H1 (cell line): ENCODE results near the gene NDUFA13. TPM values are rescaled to one million over a fixed set of nuclear protein-coding genes. Genes with fewer than 3 reads are reported as not detected.

Experiments used
- ASH2L ChIP-seq: fragments of 200-600, 300-600 bp; sonication (generic); IDR thresholded peaks from one replicate; pipeline ENCODE4 v1.7.1; 2017; ENCODE audit warnings: low read length
- BRCA1 ChIP-seq: IDR thresholded peaks from 2 replicates; pipeline ENCODE4 v1.6.1; 2012; ENCODE audit warnings: low read depth, low read length, improper control_type of control experiment
- CHD2 ChIP-seq: IDR thresholded peaks from 2 replicates; pipeline ENCODE4 v1.6.1; 2012; ENCODE audit warnings: low read length, improper control_type of control experiment
- CREB1 ChIP-seq: IDR thresholded peaks from 2 replicates; pipeline ENCODE4 v1.6.1; 2012; ENCODE audit warnings: inconsistent platforms
- CTCF ChIP-seq, 3 experiments: IDR thresholded peaks; 1 replicate in 2 of 3; 2 replicates in 1 of 3; pipeline versions ENCODE4 v1.5.1 to v1.6.1; 2011; ENCODE audit warnings: low read length in 3 of 3, mild to moderate bottlenecking in 3 of 3, inconsistent platforms in 2 of 3, low read depth in 1 of 3, moderate library complexity in 1 of 3; ENCODE audit not compliant: insufficient read depth in 1 of 3; ENCODE audit errors: control extremely low read depth in 1 of 3
- EP300 ChIP-seq, 2 experiments: IDR thresholded peaks; 1 replicate in 1 of 2; 2 replicates in 1 of 2; pipeline ENCODE4 v1.6.1; 2011 to 2012; ENCODE audit warnings: low read depth in 2 of 2, low read length in 2 of 2, mild to moderate bottlenecking in 2 of 2, borderline replicate concordance in 1 of 2, inconsistent platforms in 1 of 2, moderate library complexity in 1 of 2
- FOSL1 ChIP-seq: IDR thresholded peaks from 2 replicates; pipeline ENCODE4 v1.6.1; 2011; ENCODE audit warnings: mild to moderate bottlenecking, low read depth, low read length, moderate library complexity; ENCODE audit not compliant: insufficient read depth
- GABPA ChIP-seq: IDR thresholded peaks from 2 replicates; pipeline ENCODE4 v1.6.1; 2011; ENCODE audit warnings: mild to moderate bottlenecking, low read length, moderate library complexity, borderline replicate concordance; ENCODE audit not compliant: insufficient read depth
- KDM4A ChIP-seq: IDR thresholded peaks from one replicate; pipeline ENCODE4 v1.7.1; 2012; ENCODE audit warnings: low read depth, mild to moderate bottlenecking, moderate library complexity, low read length, inconsistent platforms; ENCODE audit not compliant: severe bottlenecking
- PHF8 ChIP-seq: fragments of 200-600 bp; sonication (generic); conservative IDR thresholded peaks from 2 replicates; pipeline ENCODE4 v1.7.1; 2012; ENCODE audit warnings: low read depth, mild to moderate bottlenecking, inconsistent platforms, low read length, moderate library complexity
- POLR2A ChIP-seq, 2 experiments: IDR thresholded peaks; 1 replicate in 1 of 2; 2 replicates in 1 of 2; pipeline ENCODE4 v1.6.1; 2011; ENCODE audit warnings: low read depth in 2 of 2, low read length in 2 of 2, mild to moderate bottlenecking in 2 of 2; ENCODE audit errors: control extremely low read depth in 1 of 2
- RFX5 ChIP-seq: IDR thresholded peaks from 2 replicates; pipeline ENCODE4 v1.6.1; 2011; ENCODE audit warnings: low read depth, low read length, improper control_type of control experiment, borderline replicate concordance
- SAP30 ChIP-seq: fragments of 300-600 bp; sonication (generic); IDR thresholded peaks from 2 replicates; pipeline ENCODE4 v1.7.1; 2012; ENCODE audit warnings: low read length, moderate library complexity, mild to moderate bottlenecking, inconsistent platforms; ENCODE audit not compliant: insufficient read depth, insufficient replicate concordance
- SIX5 ChIP-seq: IDR thresholded peaks from 2 replicates; pipeline ENCODE4 v1.6.1; 2011; ENCODE audit warnings: mild to moderate bottlenecking, low read depth, low read length
- TAF1 ChIP-seq: IDR thresholded peaks from 2 replicates; pipeline ENCODE4 v1.6.1; 2011; ENCODE audit warnings: mild to moderate bottlenecking, low read depth, low read length
- TBP ChIP-seq: IDR thresholded peaks from 2 replicates; pipeline ENCODE4 v1.6.1; 2011; ENCODE audit warnings: low read depth, low read length, improper control_type of control experiment
- TEAD4 ChIP-seq: IDR thresholded peaks from 2 replicates; pipeline ENCODE4 v1.6.1; 2012; ENCODE audit warnings: low read depth, low read length, inconsistent platforms, mixed read lengths
- USF2 ChIP-seq: IDR thresholded peaks from 2 replicates; pipeline ENCODE4 v1.6.1; 2011; ENCODE audit warnings: low read length, improper control_type of control experiment
- YY1 ChIP-seq: IDR thresholded peaks from 2 replicates; pipeline ENCODE4 v1.6.1; 2011; ENCODE audit warnings: low read depth, mild to moderate bottlenecking, low read length
- polyA plus RNA-seq, 7 experiments: library from polyadenylated mRNA; depleted of rRNA in 3 of 7; stranded (reverse) in 5 of 7; unstranded in 2 of 7; fragments of >200 nt in 5 of 7; fragments of 200-250 nt in 2 of 7; gene quantifications; 1 replicate in 5 of 7; 2 replicates in 1 of 7; 4 replicates in 1 of 7; pipeline versions ENCODE4 v1.2.1 to v1.2.3, GENCODE V29; 2011 to 2013; ENCODE audit warnings: missing spikeins in 2 of 7, mixed read lengths in 2 of 7
- total RNA-seq: library from RNA; stranded (reverse); fragmentation: NEBNext Ultra II Directional; extraction: Animal tissue kit (Norgen Biotek cat#: 25700); gene quantifications from 2 replicates; pipeline ENCODE4 v1.2.1, GENCODE V29; 2021
- TF ChIP-seq, protein P1 (sequence below): IDR thresholded peaks from 2 replicates; pipeline ENCODE4 v1.6.1; 2012; ENCODE audit warnings: inconsistent platforms

The NDUFA13 gene
- total and polyA plus RNA-seq, 2 of the 8 experiments (the other 6 are each of a cell fraction or from before 2014, with no cell fraction given) = 413 to 1,105 TPM

GRCh38 chr19:19538061-19538784 lies 22.2 kb downstream of the NDUFA13 start, which contains the start of gene CILP2 (continued):
- TF ChIP-seq, protein P1, sequence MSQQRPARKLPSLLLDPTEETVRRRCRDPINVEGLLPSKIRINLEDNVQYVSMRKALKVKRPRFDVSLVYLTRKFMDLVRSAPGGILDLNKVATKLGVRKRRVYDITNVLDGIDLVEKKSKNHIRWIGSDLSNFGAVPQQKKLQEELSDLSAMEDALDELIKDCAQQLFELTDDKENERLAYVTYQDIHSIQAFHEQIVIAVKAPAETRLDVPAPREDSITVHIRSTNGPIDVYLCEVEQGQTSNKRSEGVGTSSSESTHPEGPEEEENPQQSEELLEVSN = no peak
- TF ChIP-seq CTCF (IDR thresholded peaks at IDR 0.05; ENCODE audit: control extremely low read depth in 1 of 3, insufficient read depth in 1 of 3, low read depth in 1 of 3, low read length in 3 of 3) (no peak), ASH2L (no peak), SIX5 (no peak), CREB1 (0 out of 2 replicates have a peak, but pooled peaks have one; percentile 27), TEAD4 (no peak), POLR2A (IDR thresholded peaks at IDR 0.05; ENCODE audit: control extremely low read depth in 1 of 2, low read depth in 2 of 2, low read length in 2 of 2) (peak in 1 of 2 experiments; percentile 66; a peak in 1 of 3 replicates), YY1 (0 out of 2 replicates have a peak, but pooled peaks have one; percentile 48), USF2 (no peak), CHD2 (no peak), TAF1 (peak; percentile 78), BRCA1 (no peak), SAP30 (no peak), TBP (peak; percentile 66; the same call in 1 of the 2 replicates), EP300 (IDR thresholded peaks at IDR 0.05; ENCODE audit: borderline replicate concordance in 1 of 2, low read depth in 2 of 2, low read length in 2 of 2) (no peak), RFX5 (no peak), PHF8 (no peak; the same call in 1 of the 2 replicates), KDM4A (peak; percentile 82), FOSL1 (no peak), GABPA (no peak)
